Suppressor macrophage (primary cell): Measurements from ENCODE around the gene KCNK5.

Experiments
- DNase-seq, 4 experiments: peaks; one replicate each; pipeline ENCODE4 v3.0.0-alpha.2; 2020 to 2022

The KCNK5 gene

DNA sequence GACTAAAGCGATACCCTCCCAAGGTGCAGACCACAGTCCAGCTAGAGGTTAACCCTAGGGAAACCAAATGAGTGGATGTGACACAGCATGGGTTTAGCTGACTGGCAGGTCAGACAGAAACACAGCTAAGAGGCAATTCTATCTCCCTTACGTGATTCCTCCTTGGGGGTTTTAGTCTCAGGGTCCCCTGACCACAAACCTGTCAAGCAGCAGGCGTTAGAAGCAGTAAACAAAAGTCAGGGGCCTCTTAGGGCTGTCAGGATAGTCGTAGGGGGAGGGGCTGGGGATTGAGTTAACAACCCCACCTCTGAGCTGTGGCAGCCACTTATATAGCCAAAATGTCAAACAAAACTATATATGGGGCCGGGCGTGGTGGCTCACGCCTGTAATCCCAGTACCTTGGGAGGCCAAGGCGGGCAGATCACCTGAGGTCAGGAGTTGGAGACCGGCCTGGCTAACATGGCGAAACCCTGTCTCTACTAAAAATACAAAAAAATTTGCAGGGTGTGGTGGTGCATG, 13.6 kb downstream of the KCNK5 start:
- DNase-seq: no peak

DNA sequence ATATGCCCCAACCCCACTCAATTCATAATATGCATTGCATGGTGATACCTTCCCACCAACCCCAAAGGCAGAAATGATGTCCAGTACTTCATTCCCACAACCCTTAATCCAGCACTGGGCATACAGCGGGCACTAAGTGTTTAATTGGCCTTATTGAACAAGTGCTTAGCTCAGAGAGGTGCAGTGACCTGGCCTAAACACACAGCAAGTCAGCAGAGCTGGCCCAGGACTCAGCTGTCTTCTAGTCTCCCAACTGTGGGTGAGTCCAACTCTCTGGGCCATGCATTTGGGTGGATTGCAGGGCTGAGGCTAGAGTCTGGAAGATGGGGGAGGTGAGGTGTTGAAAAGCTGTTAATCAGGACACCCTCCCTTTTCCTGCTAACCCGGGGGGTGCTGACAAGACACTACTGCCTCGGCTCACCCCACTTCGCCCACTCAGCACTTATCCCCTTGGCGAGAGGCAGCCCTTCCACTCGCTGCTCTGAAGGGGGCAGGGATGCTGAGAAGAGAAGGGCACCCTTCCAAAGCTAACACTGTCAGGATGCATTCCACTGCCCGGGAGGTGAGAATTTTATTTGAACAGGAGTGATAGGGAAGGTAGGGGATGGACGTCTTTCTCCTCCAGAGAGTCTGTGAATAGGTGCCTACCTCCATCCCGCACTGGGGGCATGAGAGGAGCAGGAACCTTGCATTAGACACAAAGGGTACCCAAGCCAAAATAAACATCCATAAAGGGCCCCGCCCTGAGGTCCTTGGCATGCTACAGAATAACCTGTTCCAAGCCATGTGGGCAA, 14.2 kb downstream of the KCNK5 start:
- DNase-seq: no peak

DNA sequence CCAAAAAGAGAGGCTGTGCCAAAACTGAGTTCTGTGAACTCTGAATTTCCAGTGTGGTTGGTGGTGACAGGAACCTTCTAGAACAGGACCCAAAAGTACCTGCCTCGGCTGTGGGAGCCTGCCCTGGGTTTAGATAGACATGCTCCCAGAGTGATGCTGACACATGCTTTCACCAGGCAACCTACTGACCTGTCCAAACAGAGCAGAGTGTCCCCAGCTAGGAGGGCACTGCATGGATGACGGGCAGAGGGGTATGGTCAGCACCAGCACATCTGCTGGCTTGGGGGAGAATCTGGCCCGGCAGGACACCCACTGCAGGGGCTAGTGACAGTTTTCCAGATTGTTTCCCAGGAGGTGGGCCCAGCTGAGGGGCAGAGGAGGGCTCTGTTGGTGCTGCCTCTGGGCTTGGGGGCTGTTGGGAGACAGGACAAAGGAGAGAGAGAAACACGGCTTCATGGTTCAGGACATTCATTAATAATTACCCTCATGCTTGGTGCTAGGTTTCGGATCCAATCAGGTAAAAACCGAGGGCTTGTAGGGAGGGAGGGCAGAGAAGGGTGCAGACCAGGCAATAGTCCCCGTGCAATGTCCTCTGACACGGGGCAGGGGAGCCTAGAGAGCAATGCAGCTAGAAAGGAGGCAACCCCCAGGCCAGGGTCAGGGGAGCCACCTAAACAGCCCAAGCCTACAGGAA, 15.0 kb downstream of the KCNK5 start:
- DNase-seq: no peak

DNA sequence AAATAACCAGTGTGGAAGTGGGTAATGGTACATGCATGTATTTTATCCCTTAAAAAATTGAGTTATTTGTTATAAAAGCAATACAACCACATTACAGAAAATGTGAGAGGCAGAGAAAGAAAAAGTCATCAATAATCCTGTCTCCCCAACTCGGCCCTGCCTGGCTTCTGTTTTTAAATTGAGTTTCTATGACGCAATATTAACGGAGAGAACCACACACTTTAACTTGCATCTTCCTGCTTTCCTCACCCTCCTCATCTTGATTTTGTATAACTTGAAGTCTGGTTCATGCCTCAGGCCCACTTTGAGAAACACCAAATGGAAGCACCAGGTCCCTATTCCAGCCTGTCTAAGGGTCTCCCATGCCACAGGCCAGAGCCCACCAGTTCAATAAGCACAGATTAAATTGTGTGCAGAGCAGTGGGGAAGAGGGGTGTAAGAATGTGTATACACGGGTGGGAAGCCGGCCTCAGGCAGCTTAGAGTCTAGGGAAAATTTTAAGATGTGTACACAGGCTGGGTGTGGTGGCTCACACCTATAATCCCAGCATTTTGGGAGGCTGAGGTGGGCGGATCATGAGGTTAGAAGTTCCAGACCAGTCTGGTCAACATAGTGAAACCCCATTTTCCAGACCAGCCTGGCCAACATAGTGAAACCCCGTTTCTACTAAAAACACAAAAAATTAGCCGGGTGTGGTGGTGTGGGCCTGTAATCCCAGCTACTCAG, 15.9 kb downstream of the KCNK5 start:
- DNase-seq: peak in 1 of 4 experiments; percentile 52

DNA sequence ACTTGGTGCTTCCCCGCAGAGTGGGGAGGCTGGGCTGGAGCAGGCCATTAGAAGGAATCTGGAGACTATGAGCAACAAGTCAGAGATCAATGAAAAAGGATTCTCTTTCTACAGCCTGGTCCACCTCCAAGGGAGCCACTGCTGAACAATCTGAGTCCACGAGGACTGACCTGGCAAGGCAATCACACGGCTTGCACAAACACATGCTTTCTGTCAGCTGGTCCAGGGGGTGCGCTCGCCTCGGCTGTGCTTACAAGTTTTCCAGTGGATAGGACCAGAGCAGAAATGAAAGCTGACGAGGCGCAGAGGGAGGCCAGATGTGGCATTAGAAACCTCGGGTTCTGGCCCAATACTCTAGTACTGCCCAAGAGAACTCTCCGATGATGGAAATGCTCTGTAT, 18.1 kb downstream of the KCNK5 start:
- no peak for DNase-seq

DNA sequence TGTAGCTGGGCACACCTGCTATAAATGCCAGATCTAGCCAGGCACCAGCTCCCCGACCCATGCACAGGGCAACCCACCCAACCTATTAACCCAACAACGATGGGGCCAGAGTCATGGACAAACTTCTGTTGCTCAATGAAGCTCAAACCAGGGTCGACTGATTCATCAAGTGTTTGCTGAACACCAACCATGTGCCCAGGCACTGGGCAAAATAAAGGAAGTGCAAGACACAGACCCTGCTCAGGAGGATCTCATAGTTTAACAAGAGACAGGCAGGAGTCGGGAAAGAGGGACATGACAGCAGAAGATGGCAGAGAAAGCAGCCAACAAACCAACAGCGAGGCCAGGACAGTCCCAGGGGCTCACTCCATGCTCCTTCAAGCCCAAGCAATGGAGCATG, 18.8 kb downstream of the KCNK5 start:
- DNase-seq: peak; percentile 60 to 75 (median 68)

DNA sequence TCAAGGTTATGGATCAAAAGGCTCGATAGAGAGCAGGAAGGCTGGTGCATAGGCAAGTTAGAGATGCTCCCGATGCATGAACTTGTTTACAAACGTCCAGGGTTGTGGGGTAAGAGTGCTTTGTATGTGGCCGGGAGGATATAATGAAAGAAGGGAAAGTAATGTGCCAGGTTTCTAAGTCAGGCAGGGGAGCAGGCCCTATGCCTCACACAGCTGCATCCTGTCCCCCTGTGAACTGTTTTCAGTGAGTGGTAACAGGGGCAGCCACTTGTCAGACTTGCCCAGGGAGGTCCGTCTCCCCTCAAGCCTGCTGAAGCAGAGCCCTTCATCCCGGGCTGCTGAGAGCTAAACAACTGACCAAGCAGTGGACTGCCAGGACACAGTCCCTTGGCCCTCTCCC, 19.4 kb downstream of the KCNK5 start:
- no peak for DNase-seq

DNA sequence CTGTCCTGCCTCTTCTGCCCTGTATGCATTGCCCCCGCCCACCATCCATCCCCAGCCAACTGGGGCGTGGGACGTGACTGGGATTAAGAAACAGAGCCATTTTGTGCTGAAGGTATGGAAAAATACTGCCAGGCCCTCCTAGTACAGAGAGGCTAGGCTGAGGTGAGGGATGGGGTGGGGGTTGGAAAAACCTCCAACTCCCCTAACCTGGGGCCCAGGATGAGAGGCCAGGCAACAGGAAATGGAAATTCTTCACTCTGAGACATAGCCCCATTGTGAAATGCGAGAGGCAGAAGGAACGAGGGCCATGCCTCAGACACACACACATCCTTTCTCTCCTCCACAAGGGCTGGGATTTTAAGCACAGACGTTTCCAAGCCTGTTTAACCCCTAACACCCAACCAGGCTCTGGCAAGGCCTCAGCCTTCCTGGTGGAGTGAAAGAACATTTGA, 19.9 kb downstream of the KCNK5 start:
- DNase-seq: peak in 2 of 4 experiments; percentile 33 to 34

DNA sequence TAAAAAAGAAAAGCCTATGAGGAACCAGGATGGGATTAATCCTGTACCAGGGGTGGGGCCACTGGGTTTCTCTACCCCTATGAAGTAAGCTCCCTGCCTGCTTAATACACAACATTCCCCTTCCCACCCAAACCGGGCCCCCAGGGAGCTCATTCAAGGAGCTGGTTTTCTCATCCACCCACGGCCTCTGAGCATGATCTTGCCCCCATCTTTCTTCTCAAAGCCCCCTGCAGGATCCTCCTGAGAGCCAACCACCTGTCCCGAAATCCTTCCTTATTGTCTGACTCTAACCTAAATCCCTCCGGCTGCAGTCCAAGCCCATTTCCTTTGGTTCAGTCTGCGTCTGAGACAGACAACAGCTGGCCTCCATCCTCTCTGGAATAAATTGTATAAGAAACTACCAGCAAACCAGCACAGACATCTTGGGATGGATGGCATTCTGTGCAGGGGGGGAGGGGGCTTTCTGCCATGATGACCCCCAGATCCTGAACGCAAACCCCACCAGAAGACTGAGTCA, 21.0 kb downstream of the KCNK5 start:
- no peak for DNase-seq

DNA sequence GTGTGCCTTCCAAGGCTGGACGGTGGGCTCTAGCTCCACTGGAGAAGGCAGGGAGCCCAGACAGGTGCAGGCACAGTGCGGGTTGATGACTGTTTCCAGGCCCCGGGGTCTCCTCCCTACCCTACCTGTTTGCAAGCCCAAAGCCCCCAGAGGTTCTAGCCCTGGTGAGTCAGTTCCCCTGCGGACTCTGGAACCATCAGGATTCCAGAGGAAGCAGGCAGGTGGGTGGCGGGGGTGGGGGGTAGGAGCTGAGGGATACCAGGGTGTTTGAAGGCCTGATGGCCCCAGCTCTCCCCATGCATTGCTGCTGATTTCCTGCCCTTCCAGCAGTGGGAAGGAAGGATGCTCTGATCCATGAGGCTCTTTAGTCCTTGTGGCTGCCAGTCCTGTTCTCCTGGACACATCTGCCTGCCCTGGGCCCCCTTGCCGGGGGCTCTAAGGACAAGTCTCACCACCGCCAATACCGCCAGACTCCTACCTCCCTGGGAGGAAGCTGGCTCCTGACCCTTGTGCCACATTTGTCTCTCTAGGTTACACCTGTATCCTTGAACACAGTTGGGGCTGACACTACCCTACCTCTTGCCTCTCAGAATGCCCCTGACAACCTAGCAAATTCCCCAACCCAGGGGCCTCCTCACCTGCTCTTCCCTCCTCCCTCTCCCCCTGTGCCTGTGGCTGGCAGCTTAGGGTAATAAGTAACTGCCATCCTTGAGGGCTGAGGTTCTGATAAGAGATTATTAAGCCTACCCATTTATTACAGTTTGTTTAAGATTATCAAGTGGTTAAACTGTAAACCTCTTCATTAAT, 21.7 kb downstream of the KCNK5 start:
- DNase-seq: no peak

DNA sequence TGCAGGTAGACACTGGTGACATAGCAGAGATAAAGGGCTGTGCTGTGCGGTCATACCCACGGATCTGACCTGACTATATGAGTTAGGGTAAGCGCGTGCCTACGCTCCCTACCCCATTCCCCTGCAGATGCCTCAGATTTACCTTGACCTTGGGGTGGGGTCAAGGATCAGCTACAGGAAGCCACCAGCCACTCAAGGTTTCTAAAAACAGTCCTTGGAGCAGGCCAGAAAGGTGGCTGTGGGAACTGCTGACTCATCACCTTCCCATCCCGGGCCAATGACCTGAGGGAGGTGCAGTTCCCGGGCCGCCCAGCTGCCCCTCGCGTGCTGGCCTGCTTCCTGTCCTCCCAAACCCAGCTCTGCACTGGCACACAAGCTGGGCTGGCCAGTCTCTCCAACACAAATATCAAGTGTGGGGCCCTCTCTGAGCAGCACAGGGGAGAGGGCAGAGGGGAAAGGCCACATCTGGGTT, 23.0 kb downstream of the KCNK5 start:
- DNase-seq: no peak

DNA sequence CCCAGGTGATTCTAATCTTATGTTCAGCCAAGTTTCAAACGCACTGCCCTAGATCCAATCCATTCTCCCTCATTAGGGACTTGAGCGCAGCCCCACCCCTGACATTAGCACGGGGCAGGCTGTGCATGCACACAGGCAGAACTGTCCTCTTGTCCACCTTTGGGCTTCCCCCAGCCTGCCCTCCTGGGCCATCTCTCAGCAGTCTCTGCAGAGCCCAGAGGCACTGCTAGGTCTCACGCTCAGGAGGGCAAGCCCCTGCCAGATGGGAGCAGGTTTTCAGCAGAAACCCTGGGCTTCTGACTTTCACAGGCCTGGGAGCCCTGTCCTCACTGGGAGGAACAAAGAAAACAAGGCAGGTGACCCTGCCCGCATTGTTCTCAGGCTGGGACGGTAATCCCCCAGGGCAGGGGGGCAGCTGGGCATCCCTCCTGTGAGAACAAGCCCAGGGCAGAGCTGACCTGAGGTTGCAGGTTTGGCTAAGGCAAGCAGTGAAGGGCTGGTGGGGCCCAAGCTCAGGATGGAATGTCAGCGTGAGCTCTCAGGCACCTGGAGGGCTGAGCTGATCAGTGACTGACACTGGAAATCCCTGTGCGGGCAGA, 24.5 kb downstream of the KCNK5 start:
- DNase-seq: no peak

DNA sequence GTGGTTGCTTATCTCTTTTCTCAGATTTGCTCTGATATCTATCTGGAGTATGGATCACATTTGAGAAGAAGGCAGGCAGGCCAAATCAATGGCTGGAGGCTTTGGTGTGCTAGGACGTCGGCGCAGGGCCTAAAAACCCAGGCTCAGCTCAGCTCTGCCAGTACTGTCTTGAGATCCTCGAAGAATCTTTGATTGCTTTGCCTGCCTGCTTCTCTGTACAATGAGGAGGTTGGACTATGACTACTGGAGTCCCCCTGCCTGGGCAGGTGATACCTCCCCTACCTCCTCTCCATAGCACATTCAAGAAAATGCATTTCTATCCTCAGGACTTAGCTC, 25.1 kb downstream of the KCNK5 start:
- no peak for DNase-seq

DNA sequence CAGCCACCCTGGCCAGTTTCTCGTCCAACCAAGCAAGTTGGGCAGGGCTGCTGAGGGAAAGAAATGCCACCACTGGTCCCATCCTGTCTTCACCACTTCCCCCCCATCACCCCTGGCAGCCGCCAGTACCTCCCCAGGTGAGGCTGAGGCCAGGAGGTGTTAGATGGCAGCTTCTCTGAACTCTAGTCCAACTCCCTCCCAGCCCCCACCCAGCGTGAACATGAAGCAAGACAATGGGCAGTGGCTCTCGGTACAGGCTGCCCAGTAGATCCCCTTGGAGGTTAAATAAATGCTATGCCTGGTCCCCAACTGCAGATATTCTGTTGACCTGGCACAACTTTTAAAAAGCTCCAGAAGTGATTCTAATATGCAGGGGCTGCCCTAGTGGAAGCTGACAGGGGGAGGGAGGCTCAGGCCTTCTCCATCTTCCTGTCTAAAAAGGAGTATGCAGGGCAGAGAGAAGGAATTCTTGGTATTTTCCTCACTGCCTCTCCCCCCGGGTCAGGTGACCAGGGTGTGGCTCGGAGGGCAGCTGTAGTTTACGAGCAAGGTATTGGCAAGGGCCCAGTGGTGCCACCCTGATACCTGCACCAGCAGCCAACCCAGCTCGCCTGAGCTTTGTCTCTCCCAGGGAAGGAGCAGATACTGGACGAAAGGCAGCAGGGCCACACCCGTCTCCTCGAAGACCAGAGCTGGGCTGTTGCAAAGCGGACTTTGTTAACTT, 25.7 kb downstream of the KCNK5 start:
- DNase-seq: no peak

DNA sequence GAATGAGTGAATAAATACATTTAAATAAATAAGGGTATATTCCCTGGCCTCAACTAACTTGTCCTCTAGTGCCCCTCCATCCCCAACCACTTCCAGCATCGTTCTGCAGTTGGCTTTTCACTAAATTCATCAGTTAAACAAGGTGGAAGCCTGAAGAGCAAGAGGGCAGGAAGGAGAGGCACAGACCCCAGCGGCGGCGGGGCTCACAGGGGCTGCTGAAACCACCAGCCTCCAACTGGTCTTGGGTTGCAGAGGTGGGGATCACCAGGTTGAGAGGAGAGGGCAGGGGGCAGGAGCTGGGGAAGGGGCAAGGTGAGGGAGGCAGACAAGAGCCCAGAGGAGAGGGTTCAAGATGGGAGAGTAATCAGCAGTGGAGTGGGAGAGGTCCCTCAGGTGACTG, 27.1 kb downstream of the KCNK5 start:
- DNase-seq: no peak

DNA sequence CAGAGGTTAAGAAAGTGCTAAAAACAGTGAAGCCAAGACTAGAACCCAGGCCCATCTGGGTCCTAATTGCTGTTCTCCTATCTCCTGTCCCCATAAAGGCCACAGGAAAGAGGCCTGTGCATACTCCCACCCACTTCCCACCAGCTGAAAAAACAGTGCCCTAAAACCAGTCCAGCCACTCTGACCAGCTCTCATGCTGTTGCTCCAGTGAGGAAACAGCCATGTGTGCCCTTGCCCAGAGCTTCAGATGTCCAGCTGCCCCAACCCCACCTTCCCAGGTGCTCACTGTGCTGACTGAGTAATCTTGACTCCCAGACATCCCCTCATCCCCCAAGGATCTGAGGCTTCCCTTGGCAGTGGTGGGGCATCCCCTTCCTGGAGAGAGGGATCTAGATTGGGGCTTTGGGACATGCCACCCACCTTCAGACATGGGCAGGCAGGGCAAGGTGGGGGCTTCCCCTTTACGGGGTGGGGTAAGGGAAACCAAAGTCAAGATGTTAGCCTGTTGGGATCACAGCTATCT, 28.7 kb downstream of the KCNK5 start:
- DNase-seq: no peak

DNA sequence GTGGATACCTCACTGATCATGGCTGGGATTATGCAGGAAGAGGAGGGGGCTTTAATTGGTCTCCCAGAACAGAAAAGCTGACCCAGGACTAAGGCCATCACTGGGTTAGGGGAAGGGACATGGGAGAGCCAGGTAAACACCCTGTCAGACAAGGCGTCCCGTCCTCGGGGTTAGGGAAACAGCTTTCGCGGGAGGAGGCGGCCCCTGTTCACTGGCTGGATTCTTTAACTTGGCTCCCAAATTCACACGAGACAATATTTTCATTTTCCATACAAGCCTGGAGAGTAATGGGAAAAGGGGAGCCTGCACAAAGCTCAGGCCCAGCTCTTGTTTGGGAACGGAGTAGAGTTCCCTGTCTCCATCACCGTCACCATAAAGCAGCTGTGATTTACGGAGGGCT, 29.3 kb downstream of the KCNK5 start:
- no peak for DNase-seq

DNA sequence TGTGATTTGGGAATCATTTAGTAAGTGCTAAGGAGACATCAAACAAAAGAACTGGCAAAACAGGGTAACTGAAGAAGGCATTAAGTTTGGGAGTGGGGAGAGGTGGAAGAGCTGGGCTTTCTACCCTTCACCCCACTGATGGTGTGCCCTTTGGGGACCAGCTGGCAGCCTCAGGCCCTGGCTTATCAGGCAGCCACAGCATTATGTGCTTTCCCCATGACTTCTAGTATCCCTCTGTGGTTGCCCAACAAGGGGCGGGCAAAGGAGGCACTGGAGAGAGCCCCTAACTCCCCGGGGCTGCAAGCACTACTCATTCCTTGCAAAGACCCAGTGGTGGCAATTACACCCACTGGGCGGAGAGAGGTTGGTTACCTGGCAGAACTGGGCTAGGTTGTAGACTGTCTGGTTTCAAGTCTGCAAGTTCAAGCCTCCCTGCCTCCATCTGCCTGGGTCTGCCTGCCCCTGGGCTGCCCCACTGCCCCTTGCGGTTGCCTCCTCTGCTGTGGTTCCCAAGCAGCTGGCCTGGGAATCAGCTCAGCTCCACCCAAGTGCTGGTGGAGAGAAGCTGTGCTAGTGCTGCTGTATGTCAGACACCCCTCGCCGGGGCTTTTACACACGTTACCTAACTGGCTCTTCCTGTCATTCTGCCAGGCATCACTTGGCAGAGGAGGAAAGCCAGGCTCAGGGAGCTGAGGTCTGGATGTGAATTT, 29.9 kb downstream of the KCNK5 start:
- no peak for DNase-seq

DNA sequence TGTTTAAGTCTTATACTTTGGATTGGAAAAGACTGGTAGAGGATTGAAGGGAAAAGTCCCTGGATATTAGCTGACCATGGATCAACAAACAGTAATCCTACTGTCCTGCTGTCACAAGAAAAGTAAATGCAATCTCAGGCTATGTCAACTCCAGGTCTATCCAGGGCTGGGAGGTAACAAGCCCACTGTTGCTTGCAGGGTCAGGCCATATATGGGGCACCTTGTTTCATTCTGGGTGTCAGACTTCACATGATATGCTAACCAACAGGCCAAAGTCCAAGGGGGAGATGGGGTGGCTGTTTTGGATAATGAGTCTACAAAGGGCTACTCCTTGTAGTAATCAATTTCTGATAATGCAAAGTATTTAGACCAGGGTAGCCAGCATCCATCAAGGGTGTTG, 30.7 kb downstream of the KCNK5 start:
- no peak for DNase-seq

DNA sequence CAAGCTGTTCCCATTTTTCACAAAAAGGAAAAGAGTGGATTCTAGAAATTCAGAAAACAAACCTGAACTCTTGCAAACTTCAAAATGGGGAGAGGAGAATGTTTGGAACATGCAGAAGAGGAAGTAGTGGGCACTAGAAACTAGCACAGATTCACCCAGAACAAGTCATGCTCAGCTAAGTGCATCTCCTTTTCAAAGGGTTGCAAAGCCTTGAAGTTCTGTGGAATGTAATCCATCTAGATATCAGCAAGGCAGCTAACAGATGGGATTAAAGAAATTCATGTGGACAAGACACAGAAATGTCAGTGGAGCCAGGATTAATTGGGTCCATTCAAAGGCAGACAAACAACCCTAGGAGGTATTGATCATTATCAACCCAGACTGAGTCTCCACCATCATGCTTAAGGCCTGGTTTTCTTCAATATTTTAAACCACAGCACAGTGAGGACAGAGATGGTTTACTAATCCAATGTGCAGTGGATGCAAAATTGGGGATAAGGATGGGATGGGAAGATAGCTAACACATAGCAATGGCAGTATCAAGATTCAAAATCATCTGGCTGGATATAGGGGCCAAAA, 31.3 kb downstream of the KCNK5 start:
- DNase-seq: peak in 3 of 4 experiments; percentile 16 to 31 (median 23)
